DMS114 treated with DMSO at 0.1 percent for 48 hours (cell line): ENCODE measurements around the gene GPAM.
"Not testable (repeated sequence)": the region's sequence is repeated elsewhere in the genome, so short reads cannot be mapped to it uniquely, and the experiment has no call there.

Experiments
- DNase-seq: peaks from one replicate; lab custom pipeline; 2025; ENCODE audit not compliant: unreplicated experiment; lab: John Stamatoyannopoulos, UW

The GPAM gene, protein sequence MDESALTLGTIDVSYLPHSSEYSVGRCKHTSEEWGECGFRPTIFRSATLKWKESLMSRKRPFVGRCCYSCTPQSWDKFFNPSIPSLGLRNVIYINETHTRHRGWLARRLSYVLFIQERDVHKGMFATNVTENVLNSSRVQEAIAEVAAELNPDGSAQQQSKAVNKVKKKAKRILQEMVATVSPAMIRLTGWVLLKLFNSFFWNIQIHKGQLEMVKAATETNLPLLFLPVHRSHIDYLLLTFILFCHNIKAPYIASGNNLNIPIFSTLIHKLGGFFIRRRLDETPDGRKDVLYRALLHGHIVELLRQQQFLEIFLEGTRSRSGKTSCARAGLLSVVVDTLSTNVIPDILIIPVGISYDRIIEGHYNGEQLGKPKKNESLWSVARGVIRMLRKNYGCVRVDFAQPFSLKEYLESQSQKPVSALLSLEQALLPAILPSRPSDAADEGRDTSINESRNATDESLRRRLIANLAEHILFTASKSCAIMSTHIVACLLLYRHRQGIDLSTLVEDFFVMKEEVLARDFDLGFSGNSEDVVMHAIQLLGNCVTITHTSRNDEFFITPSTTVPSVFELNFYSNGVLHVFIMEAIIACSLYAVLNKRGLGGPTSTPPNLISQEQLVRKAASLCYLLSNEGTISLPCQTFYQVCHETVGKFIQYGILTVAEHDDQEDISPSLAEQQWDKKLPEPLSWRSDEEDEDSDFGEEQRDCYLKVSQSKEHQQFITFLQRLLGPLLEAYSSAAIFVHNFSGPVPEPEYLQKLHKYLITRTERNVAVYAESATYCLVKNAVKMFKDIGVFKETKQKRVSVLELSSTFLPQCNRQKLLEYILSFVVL

GRCh38 chr10:112183329-112184051 lies at the start of gene GPAM:
Gene GPAM (minus strand): TSS chr10:112183765. CDS start chr10:112181784, 1,981 bp downstream.
- peak; percentile 79 for DNase-seq

DNA sequence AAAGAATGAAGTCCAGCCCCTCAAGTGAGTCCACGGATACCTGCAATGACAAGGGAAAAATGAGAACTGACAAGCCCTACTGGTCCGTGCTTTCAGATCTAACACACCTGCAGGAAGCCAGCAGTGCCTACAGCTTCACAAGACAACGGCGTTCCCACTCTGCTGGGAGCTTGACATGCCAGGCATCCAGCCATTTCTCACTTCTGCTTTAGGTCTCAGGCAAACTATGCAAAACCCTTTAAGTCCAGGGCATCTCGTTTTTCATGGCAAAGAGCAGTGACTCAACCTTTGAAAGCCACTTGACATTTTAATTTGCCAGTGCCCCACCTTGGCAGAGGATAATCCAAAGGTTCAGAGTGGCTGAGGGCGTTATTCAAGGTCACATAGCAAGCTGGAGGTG lies 49.1 kb upstream of the GPAM start:
- DNase-seq: no peak

DNA sequence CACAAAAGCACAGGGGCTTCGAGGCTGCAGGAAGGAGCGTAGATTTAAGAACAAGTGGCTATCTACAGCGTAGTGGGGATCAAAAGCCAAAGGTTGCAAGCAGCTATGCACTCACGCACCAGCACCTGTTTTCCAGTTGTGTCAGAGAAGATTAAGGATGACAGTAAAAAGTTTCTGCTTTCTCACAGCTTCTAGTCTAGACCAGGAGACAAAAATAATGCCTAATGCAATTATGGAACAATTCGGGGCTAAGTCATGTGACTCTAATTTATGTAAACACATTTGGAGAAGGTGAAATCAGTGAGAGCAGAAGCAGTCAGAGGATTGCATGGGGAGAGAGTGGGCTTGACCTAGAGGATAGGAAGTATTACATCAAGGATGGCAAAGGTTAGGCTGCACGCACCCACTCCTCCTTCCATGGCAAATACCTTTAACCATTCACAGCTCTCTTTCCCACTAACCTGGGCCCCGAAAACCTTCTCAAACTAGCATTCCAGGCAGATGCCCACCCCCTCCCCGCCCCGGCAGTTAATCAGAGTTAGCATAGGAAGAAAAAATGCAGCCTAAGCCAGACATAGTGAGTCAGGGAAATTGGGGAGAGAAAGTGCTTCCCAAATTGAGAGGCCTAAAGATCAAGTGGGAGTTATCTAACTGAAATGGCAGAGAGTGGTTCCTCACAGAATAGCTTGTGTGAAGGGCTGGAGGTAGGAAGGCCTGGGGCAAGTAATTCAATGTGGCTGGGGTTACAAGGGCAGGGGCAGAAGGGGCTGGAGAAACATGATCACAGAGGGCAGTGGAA lies 48.2 kb upstream of the GPAM start:
- DNase-seq: no peak

DNA sequence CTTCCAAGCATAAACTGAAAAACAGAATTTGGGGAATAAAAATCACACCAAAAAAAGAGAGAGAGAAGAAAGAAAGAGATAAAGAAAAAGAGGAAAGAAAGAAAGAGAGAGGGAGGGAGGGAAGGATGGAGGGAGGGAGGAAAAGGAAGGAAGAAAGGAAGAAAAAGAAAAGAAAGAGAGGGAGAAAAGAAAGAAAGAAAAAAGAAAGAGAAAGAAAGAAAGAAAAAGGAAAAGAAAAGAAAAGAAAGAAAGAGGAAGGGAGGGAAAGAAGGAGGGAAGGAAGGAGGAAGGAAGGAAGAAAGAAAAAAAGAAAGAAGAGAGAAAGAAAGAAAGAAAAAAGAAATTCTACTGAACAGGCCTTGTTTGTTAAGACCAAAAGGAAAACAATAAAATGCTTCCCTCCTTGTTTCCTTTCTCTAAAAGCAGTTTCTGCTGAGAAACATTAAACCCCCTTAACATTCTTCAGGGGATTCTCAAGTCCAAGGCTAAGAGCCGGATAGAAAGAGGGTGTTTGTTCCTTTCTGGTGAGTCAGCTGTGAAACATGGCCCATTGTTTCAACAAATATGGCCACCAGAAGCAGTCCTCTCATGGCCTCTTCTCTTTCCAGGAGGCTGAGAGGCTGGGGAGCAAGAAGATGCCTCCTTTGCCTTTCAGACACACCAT lies 46.9 kb upstream of the GPAM start:
- no peak for DNase-seq

DNA sequence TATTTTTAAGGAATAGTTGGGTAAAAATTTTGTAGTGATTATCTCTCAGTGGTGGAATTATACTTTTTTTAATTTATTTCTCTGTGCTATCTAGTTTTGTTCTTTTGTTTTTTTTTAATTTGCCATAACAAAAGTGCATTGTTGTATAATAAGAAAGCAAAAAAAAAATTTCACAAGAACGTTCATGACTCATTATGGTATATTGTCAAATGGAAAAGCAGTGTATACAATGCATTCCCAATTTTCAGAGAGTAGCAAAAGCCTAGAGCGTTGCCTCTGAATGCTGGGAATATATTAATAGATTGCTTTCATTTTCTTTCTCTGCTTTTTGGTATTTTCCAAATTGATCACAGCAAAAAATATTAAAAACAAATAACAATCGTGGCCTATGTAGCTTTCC lies 46.3 kb upstream of the GPAM start:
- DNase-seq: no peak

- DNase-seq: no peak
These were observed 45.5 kb upstream of the GPAM start for GRCh38 chr10:112229096-112229495.

- not testable (repeated sequence) for DNase-seq
These were observed 45.0 kb upstream of the GPAM start for GRCh38 chr10:112228366-112229088.

DNA sequence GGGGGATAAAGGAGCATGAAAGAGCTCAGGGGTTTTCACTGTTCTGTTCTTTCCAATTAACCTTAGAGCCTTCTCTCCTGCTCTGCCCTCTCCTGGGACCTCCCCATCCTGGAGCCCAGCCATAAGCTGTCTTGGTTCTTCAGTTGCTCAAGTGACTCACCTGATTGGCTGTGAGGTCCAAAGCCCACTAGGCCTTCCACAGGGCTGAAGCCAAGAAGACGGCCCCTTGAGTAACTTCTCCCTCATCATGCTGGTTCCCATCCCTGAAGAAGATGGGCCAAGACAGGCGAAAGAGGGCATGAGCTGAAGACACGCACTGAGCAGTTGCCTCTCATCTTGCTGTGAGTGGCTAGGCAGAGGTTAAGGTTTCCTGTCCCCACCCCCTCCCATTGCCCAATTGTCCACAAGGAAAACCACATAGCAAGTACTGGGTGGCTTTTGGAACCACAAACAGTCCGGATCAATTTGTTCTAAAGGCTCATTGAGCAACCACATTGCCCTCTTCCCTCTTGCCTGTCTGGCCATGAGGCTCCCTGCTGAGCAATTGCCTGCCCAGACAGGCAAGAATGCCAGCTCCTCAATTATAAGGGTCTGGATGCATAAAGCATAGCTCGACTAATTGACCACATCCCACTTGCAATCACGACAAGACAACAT lies 43.9 kb upstream of the GPAM start:
- DNase-seq: no peak

- no peak for DNase-seq
These were observed 43.1 kb upstream of the GPAM start for GRCh38 chr10:112226439-112227248.

DNA sequence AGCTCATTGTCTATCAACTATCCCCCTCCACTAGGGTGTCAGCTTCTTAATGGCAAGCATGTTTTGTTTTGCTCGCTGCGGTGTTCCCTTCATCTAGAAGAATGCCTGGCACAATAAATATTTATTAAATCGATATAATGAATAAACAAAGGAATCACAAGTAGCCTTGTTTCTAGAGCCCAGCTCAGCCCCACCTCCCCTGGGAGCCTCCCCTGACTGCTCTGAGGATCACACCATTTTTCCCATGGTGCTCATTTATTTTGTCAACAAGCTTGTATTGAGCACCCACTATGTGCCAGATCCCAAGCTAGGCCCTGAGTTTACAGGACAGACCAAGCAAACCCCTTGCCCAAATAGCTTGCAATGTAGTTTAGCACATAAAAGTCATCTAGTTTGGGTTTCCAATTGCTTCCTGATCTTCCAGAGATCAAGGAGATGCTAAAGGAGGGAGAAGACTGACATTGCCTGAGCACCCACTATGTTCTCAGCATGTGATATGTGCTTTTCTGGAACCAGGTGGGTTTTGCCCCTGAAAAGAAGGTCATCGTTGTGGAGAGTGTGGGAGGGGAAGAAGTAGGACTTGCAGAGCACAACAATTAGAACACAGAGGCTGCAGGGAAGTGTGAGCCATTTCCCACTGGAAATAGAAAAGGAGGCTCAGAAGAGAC lies 42.3 kb upstream of the GPAM start:
- no peak for DNase-seq

DNA sequence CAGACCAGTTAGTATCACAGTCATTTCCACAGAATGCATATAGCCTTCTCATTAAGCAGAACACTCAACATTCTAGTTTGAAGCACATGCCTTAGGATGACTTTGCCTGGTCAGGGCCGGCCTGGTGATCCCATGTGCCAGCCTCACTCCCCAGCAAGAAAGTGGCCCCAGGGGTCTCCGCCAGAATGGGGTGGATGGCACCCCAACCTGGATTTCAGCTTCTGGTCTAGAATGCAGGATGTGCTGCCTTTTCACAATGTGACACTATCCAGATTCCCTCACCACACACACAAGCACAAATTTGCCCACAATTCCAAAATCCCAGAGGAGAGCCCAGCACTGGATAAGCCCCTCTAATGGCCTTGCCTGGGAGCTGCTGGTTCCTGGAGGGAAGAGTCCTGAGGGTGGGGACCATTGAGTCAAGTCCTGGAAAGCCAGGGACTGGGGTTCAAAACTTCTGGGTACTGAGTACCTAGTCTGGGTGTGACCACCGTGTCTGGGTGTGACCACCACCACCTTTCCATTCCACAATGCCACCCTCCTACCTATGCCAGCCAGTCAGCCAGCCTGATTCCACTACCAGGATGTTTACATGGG lies 41.5 kb upstream of the GPAM start:
- DNase-seq: no peak

GRCh38 chr10:112223725-112224124 lies 40.2 kb upstream of the GPAM start:
- no peak for DNase-seq

DNA sequence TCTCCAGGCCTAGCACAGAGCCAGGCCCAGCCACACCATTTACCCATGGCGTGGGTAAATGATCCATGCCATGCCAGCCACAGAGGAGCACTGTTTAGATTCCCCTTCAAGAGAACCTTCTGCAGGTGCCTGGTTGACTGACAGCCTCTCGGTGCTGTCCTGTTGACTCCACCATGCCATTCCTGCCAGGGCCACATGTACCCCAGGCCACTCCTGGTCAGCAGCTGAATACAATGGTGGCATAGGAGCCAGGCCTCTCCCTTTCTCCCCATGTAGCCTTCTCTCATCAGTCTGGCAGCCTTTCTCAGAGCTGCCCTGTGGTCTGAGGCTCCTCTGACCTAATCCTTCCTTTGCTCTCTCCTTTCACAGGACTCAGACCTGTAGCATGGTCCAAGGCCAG lies 39.2 kb upstream of the GPAM start:
- no peak for DNase-seq

GRCh38 chr10:112221545-112221944 lies 38.0 kb upstream of the GPAM start:
- DNase-seq: no peak

- no peak for DNase-seq
These were observed 35.4 kb upstream of the GPAM start for GRCh38 chr10:112218960-112219359.

GRCh38 chr10:112218036-112218390 lies 34.4 kb upstream of the GPAM start:
- no peak for DNase-seq

DNA sequence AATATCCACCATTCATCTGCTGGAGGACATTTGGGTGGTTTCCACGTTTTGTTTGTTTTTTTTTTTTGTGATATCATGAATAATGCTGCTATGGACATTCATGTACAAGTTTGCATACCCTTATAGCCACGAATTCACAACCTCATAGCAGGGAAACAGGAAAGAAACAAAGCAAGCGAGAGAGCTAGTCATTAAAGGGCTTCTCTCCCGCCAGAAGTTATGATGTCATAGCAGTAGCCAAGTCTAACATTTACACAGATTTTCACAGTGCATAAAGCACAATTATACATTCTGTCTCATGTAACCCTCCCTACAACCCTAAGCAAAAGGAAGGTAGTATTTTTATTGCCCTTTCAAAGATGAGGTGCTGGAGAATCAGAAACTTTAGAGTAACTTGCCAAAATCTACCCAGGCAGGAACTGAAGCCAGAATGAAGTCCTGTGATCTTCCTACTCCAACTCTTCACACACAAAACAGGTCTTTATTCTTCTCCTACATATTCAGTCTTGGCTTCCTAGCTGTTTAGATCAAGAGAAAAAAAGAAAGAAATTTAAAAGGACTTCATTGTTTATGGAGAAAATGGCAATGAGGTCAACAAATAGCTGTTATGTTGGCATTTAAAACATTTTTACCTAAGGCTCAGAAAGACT lies 33.9 kb upstream of the GPAM start:
- no peak for DNase-seq
